GM13977 (cell line): ENCODE data around the gene STT3B.
A peak's percentile ranks its signal among the peaks of the same experiment; 100 is the strongest.

Experiments
- DNase-seq: peaks from one replicate; pipeline ENCODE4 v3.0.0; 2012; ENCODE audit warnings: low spot score
- CTCF ChIP-seq: IDR thresholded peaks from 2 replicates; pipeline ENCODE4 v1.5.1; 2012; ENCODE audit warnings: mild to moderate bottlenecking, control low read depth; ENCODE audit not compliant: insufficient read depth; ENCODE audit errors: extremely low read depth, missing control alignments
- in situ Hi-C: fragments of 300-500 bp; cut with MboI; formaldehyde crosslinking; loops from one replicate; pipeline ENCODE4 v1.12.0; 2022; ENCODE audit warnings: low sequenced_read_pairs, low pct_unique_long_range_greater_than_20kb, mixed read lengths, inconsistent platforms; ENCODE audit not compliant: unreplicated experiment

Gene STT3B

GRCh38 chr3:31529421-31529820, 3.3 kb upstream of the STT3B start:
- TF ChIP-seq CTCF = no peak
- no peak for DNase-seq
- in situ Hi-C loops = no loop called here

DNA sequence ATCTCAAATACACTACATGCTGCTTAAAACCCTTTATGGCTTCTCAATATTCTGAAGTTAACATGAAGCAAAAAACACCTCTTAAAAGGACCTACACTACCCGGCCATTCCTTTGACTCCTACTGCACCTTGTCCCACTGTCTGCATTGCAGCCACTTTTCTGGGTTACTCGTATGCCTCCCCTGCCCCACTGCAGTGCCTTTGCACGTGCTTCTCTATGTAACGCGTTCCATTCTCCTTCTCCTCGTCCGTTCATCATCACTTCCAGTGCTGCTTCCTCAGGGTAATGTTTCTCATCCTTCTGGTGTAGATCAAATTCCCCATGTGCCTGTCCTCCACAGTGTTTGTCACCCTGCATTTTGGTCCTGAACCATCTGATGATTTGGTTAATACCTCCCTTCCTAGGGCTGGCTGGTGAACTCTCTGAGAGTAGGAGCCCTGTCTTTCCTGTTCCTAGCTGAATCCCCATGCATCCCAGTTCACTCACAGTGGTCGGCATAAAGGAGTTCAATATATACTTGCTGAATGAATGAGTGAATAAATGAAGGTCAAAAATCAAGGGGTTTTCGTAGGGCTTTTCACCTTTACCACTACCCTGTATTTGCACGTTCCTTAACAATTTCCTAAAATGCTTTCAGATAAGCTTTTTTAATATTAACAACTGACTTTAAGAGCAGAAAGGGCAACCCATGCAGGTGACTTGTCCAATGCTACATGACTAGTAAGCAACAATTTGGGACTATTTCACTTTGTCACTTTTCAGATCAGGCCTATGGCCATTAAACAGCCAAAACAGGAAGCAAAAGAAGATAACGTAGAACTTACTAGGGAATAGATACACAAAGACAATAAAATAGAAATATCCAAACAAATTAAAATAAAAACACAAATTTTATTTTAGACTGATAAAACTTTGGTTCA, 2.4 kb upstream of the STT3B start:
- no peak for TF ChIP-seq CTCF
- no peak for DNase-seq
- in situ Hi-C loops = no loop called here

- in situ Hi-C loops = no loop called here
- DNase-seq = no peak
- no peak for TF ChIP-seq CTCF
Measured at GRCh38 chr3:31530960-31531335, 1.8 kb upstream of the STT3B start.

GRCh38 chr3:31531452-31531991, 1.2 kb upstream of the STT3B start:
- in situ Hi-C loops = no loop called here
- no peak for DNase-seq
- TF ChIP-seq CTCF = no peak

DNA sequence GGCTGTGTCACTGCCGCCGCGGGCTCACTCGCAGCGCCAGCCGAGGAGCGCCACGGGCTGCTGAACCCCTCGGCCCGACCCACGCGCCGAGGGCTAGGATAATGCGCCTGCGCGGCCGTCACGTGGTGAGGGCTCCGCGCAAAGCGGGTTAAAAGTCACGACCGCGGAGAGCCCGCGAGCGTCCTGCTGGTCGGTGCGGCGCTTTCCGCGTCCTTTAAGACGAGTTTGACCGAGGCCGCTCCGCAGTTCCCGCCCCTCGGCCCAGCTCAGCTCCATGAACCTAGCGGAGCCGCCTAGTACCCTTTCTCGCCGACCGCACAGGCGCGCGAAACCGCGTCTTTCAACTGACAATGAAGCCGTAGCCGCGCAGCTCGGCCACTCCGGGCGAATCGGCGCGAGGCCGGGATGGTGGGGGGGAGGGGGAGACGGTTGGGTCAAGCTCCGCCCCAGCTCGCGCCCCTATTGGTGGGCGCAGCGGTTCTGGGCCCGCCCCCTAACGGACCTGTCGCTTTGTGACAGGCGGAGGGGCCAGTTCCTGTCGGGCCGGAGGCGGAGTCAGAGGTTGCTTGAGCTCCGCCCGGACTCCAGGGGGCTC, 636 bp upstream of the STT3B start:
- in situ Hi-C loops = no loop called here
- no peak for TF ChIP-seq CTCF
- DNase-seq = peak; percentile 99

DNA sequence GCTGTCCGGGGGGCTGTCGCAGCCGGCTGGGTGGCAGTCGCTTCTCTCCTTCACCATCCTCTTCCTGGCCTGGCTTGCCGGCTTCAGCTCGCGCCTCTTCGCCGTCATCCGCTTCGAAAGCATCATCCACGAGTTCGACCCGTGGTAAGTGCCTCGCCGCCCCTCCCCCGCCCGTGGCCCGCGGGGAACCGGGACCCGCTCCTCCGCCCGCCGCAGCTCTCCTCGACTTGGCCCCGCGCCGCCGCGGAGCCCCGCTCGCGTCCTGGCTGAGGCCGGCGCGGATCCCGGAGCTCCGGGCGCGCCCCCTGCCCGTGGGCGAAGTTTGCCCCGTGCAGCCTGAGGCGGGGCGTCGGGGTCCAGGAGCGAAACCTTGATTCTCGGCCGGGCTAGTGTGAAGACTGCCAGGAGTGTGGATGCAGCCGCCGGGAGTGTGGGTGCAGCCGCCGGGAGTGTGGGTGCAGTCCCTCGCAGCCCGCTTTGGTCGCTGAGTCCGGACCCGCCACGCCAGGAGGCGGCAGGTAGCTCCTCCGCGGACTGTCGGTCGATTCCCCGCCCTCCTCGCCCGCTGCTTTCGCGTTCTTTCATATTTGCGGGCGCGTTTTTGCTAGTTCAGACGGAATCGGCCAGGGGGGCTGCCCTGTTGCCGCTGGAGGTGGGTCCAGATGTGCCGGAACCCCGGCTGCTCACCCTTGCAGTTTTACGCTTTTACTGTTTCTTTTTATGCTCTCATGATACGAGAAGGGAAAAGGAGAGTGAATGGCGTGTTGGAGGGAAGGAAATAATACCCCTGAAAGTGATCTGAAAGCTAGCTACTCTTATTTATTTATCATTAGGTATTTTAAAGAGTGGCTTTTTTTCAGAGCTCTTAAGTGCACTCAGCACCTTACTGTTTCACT, 692 bp downstream of the STT3B start:
- TF ChIP-seq CTCF = no peak
- peak; percentile 39 for DNase-seq
- in situ Hi-C loops = no loop called here
